HCT116 (cell line): Measurements from ENCODE around the gene DNAAF6. TPM values are rescaled to one million over a fixed set of nuclear protein-coding genes. Genes with fewer than 3 reads are reported as not detected.

Experiments
- ATAC-seq: fragments of 200-7000 bp; cut with Tn5 transposase; 2 replicates; pipeline ENCODE4 v1.9.1; 2020; ENCODE audit warnings: mild to moderate bottlenecking, moderate library complexity
- BruUV-seq: library from RNA; stranded (reverse); fragments of 400-500 nt; replicated peaks from 2 replicates; lab custom pipeline; 2021; lab: Mats Ljungman, UMichigan
- CTCF ChIA-PET: fragments of 300-600 bp; sonication (Branson Sonifier 250); formaldehyde crosslinking; loops from one replicate; lab custom pipeline; 2021; ENCODE audit warnings: antibody characterized with exemption; lab: Charles Lee
- POLR2A ChIA-PET: fragments of 300-600, 350-600 bp; sonication (Branson Sonifier 250); formaldehyde crosslinking; loops from one replicate; lab custom pipeline; 2021; ENCODE audit warnings: antibody characterized with exemption; lab: Charles Lee
- RAD21 ChIA-PET, 2 experiments: fragments of 300-600 bp; sonication (Branson Sonifier 250); formaldehyde crosslinking; loops; one replicate each; lab custom pipeline; 2023; ENCODE audit warnings: low total read pairs in 2 of 2; ENCODE audit not compliant: uncharacterized antibody in 2 of 2, unreplicated experiment in 2 of 2, low non-redundant PET in 1 of 2; lab: Charles Lee
- DNase-seq: peaks from one replicate; pipeline ENCODE4 v3.0.0-alpha.2; 2010; ENCODE audit warnings: low read depth, low spot score
- H2AFZ ChIP-seq: fragments of 200-600 bp; shearing (Covaris generic), sonication (generic); 2 replicates; pipeline ENCODE4 v1.6.1; 2017; ENCODE audit warnings: low read depth, mixed run types, mixed read lengths, antibody characterized with exemption, low read length; ENCODE audit not compliant: poor library complexity, severe bottlenecking
- H3K27ac ChIP-seq: 2 replicates; pipeline ENCODE4 v1.5.1; 2012; ENCODE audit warnings: low read depth, low read length
- H3K27me3 ChIP-seq: fragments of 200-600 bp; sonication (generic); 2 replicates; pipeline ENCODE4 v1.6.1; 2016; ENCODE audit warnings: mixed run types, low read length, mixed read lengths; ENCODE audit not compliant: insufficient read depth
- H3K36me3 ChIP-seq, 2 experiments: fragments of 200-500 bp in 1 of 2; fragments of 200-600 bp in 1 of 2; sonication (Bioruptor generic) in 1 of 2; sonication (generic) in 1 of 2; 2 replicates each; pipeline versions ENCODE4 v1.5.1 to v1.6.1; 2014 to 2016; ENCODE audit warnings: low read length in 2 of 2, inconsistent platforms in 1 of 2, mixed read lengths in 1 of 2, mixed run types in 1 of 2; ENCODE audit not compliant: insufficient read depth in 2 of 2, control insufficient read depth in 1 of 2
- H3K4me1 ChIP-seq, 2 experiments: fragments of 200-600 bp in 1 of 2; sonication (generic) in 1 of 2; 2 replicates each; pipeline versions ENCODE4 v1.5.1 to v1.6.1; 2012 to 2017; ENCODE audit warnings: low read length in 2 of 2, inconsistent platforms in 1 of 2, mild to moderate bottlenecking in 1 of 2, mixed read lengths in 1 of 2, mixed run types in 1 of 2, moderate library complexity in 1 of 2; ENCODE audit not compliant: insufficient read depth in 2 of 2, control insufficient read depth in 1 of 2
- H3K4me2 ChIP-seq: fragments of 200-600 bp; sonication (generic); 2 replicates; pipeline ENCODE4 v1.6.1; 2017; ENCODE audit warnings: mixed run types, low read length, mixed read lengths
- H3K4me3 ChIP-seq, 2 experiments: fragments of 200-600 bp in 1 of 2; sonication (generic) in 1 of 2; replicated peaks in 1 of 2; 2 replicates each; pipeline ENCODE4 v1.5.1; 2011 to 2016; ENCODE audit warnings: low read length in 2 of 2, control low read depth in 1 of 2, low read depth in 1 of 2, mild to moderate bottlenecking in 1 of 2, mixed read lengths in 1 of 2, mixed run types in 1 of 2
- H3K79me2 ChIP-seq: fragments of 200-600 bp; sonication (generic); 2 replicates; pipeline ENCODE4 v1.6.1; 2017; ENCODE audit warnings: mild to moderate bottlenecking, mixed run types, low read length, moderate library complexity, mixed read lengths; ENCODE audit not compliant: insufficient read depth
- H3K9ac ChIP-seq: fragments of 200-600 bp; sonication (generic); 2 replicates; pipeline ENCODE4 v1.6.1; 2016; ENCODE audit warnings: low read length, mixed read lengths
- H3K9me2 ChIP-seq: fragments of 200-600 bp; sonication (generic), shearing (Covaris generic); 2 replicates; pipeline ENCODE4 v1.6.1; 2017; ENCODE audit warnings: mixed run types, mild to moderate bottlenecking, moderate library complexity; ENCODE audit not compliant: insufficient read depth
- H3K9me3 ChIP-seq, 2 experiments: fragments of 200-500 bp in 1 of 2; fragments of 200-600 bp in 1 of 2; sonication (Bioruptor generic) in 1 of 2; sonication (generic) in 1 of 2; 2 replicates each; pipeline ENCODE4 v1.6.1; 2014 to 2017; ENCODE audit warnings: low read length in 2 of 2, mixed read lengths in 2 of 2, inconsistent platforms in 1 of 2, low read depth in 1 of 2, mild to moderate bottlenecking in 1 of 2, mixed run types in 1 of 2, moderate library complexity in 1 of 2; ENCODE audit not compliant: control insufficient read depth in 1 of 2, insufficient read depth in 1 of 2
- H4K20me1 ChIP-seq: fragments of 200-600 bp; sonication (generic), shearing (Covaris generic); 2 replicates; pipeline ENCODE4 v1.6.1; 2017; ENCODE audit warnings: mixed run types, mild to moderate bottlenecking, moderate library complexity; ENCODE audit not compliant: insufficient read depth
- CTCF ChIP-seq, 3 experiments: fragments of 200-600 bp in 1 of 3; sonication (generic) in 1 of 3; IDR thresholded peaks in 2 of 3; conservative IDR thresholded peaks in 1 of 3; 2 replicates each; pipeline ENCODE4 v1.5.1; 2012 to 2017; ENCODE audit warnings: low read depth in 2 of 3, low read length in 2 of 3, antibody characterized with exemption in 1 of 3, borderline replicate concordance in 1 of 3, control low read depth in 1 of 3, mild to moderate bottlenecking in 1 of 3, mixed read lengths in 1 of 3, mixed run types in 1 of 3, moderate library complexity in 1 of 3; ENCODE audit not compliant: insufficient read depth in 1 of 3
- ELF1 ChIP-seq: IDR thresholded peaks from 2 replicates; pipeline ENCODE4 v1.6.1; 2012; ENCODE audit warnings: low read depth, borderline replicate concordance
- EZH2phosphoT487 ChIP-seq: fragments of 200-600 bp; IDR thresholded peaks from 2 replicates; pipeline ENCODE4 v1.6.1; 2018; ENCODE audit warnings: antibody characterized with exemption, borderline replicate concordance
- FOSL1 ChIP-seq: IDR thresholded peaks from 2 replicates; pipeline ENCODE4 v1.6.1; 2012; ENCODE audit warnings: low read depth
- JUND ChIP-seq: IDR thresholded peaks from 2 replicates; pipeline ENCODE4 v1.6.1; 2012
- POLR2AphosphoS5 ChIP-seq: IDR thresholded peaks from 2 replicates; pipeline ENCODE4 v1.6.1; 2011; ENCODE audit warnings: mild to moderate bottlenecking, low read depth, low read length, moderate library complexity
- RAD21 ChIP-seq: IDR thresholded peaks from 2 replicates; pipeline ENCODE4 v1.6.1; 2012; ENCODE audit warnings: low read depth, mild to moderate bottlenecking
- ZBTB33 ChIP-seq: IDR thresholded peaks from 2 replicates; pipeline ENCODE4 v1.6.1; 2011; ENCODE audit warnings: mild to moderate bottlenecking, low read length, moderate library complexity; ENCODE audit not compliant: insufficient replicate concordance; ENCODE audit errors: extremely low read depth
- ZFX ChIP-seq: fragments of 450-650 bp; IDR thresholded peaks from 2 replicates; pipeline ENCODE4 v1.6.1; 2017
- intact Hi-C: fragments of 100-400 bp; cut with micrococcal nuclease; formaldehyde crosslinking; loops from 2 replicates; pipeline ENCODE4 v1.10.0; 2022
- total RNA-seq: library from RNA; stranded (reverse); gene quantifications from one replicate; pipeline ENCODE4 v1.2.1, GENCODE V29; 2021; ENCODE audit not compliant: unreplicated experiment

The DNAAF6 gene
- total RNA-seq, 1 experiment from 2014 or later, result not detected

GRCh38 chrX:107273795-107274194, 67.4 kb downstream of the DNAAF6 start:
- Histone ChIP-seq H3K4me1 (no peaks in the 10 kb centered on the region), H3K79me2 (no peaks in the 10 kb centered on the region), H3K9me3 (no peaks in the 10 kb centered on the region), H3K9me2 (no peaks in the 10 kb centered on the region), H3K4me2 (no peak overlapping the region)
- DNase-seq, result no peak
- RAD21 ChIA-PET, result no interaction called here
- intact Hi-C loops, result no loop called here
- no peak for TF ChIP-seq POLR2AphosphoS5
- no peak for TF ChIP-seq FOSL1
- TF ChIP-seq EZH2phosphoT487, result no peak
- no peak for TF ChIP-seq RAD21
- TF ChIP-seq ZFX, result no peak
- TF ChIP-seq CTCF (IDR thresholded peaks at IDR 0.05 in 2 of 3, conservative IDR thresholded peaks at IDR 0.05 in 1 of 3; ENCODE audit: borderline replicate concordance in 1 of 3, insufficient read depth in 1 of 3, low read depth in 2 of 3, low read length in 2 of 3), result no peak
- TF ChIP-seq ELF1, result no peak
- TF ChIP-seq ZBTB33, result no peak
- TF ChIP-seq JUND, result no peak
- TF ChIP-seq, all 23 proteins: peak for 0
- Histone ChIP-seq H4K20me1 (no peaks in the 10 kb centered on the region), H3K27ac (no peak overlapping the region), H3K36me3 (no peaks in the 10 kb centered on the region), H3K4me3 (no peak overlapping the region), H3K9ac (no peak overlapping the region), H2AFZ (no peak overlapping the region), H3K27me3 (no peaks in the 10 kb centered on the region)
- no TSS peak for BruUV-seq
- ChIA-PET CTCF (no interaction called here), POLR2A (no interaction called here)
- ATAC-seq, result no peak
